Measurements from ENCODE around the gene USE1.

USE1 gene

GRCh38 chr19:17180997-17181702 lies 34.0 kb upstream of the USE1 start:
- TF ChIP-seq EZH2phosphoT487 (conservative IDR thresholded peaks at IDR 0.05; ENCODE audit: low read length) (no peak), CTCF (IDR thresholded peaks at IDR 0.05; ENCODE audit: insufficient read depth, low read length, poor library complexity, severe bottlenecking) (no peak)
- Histone ChIP-seq H3K27ac (ENCODE audit: low read depth, low read length) (no peak overlapping the region), H3K36me3 (ENCODE audit: low read length) (no peaks in the 10 kb centered on the region), H3F3A (ENCODE audit: insufficient read depth) (no peaks in the 10 kb centered on the region), H3K27me3 (ENCODE audit: low read length) (no peaks in the 10 kb centered on the region), H2AFZ (ENCODE audit: low read depth, low read length, severe bottlenecking) (no peak overlapping the region), H3K9me3 (ENCODE audit: insufficient read depth, low read length) (no peaks in the 10 kb centered on the region), H4K20me1 (ENCODE audit: low read depth, low read length) (no peaks in the 10 kb centered on the region), H3K4me2 (ENCODE audit: low read depth, low read length, poor library complexity, severe bottlenecking) (no peak overlapping the region), H3K9ac (ENCODE audit: low read length) (no peak overlapping the region), H3K4me3 (ENCODE audit: insufficient read depth, low read length, poor library complexity, severe bottlenecking) (no peak overlapping the region), H3K9me2 (replicated peaks; ENCODE audit: insufficient read depth, low read length) (no peaks in the 10 kb centered on the region), H3K79me2 (ENCODE audit: insufficient read depth, low read length) (no peaks in the 10 kb centered on the region)

- Histone ChIP-seq H3K27me3 (ENCODE audit: low read length) (no peaks in the 10 kb centered on the region), H3K9ac (ENCODE audit: low read length) (peak overlapping the region; percentile 18; the same call in 1 of the 2 replicates), H2AFZ (ENCODE audit: low read depth, low read length, severe bottlenecking) (no peak overlapping the region), H3K4me2 (ENCODE audit: low read depth, low read length, poor library complexity, severe bottlenecking) (peak overlapping the region; percentile 10), H3K79me2 (ENCODE audit: insufficient read depth, low read length) (no peaks in the 10 kb centered on the region), H3K9me3 (ENCODE audit: insufficient read depth, low read length) (no peaks in the 10 kb centered on the region), H3K27ac (ENCODE audit: low read depth, low read length) (peak overlapping the region; percentile 48), H4K20me1 (ENCODE audit: low read depth, low read length) (no peaks in the 10 kb centered on the region), H3K9me2 (replicated peaks; ENCODE audit: insufficient read depth, low read length) (no peaks in the 10 kb centered on the region), H3K4me3 (ENCODE audit: insufficient read depth, low read length, poor library complexity, severe bottlenecking) (no peak overlapping the region), H3F3A (ENCODE audit: insufficient read depth) (0 out of 2 replicates have a peak, but pooled peaks cover under 1% of the 10 kb centered on the region), H3K36me3 (ENCODE audit: low read length) (no peaks in the 10 kb centered on the region)
- TF ChIP-seq CTCF (IDR thresholded peaks at IDR 0.05; ENCODE audit: insufficient read depth, low read length, poor library complexity, severe bottlenecking) (no peak), EZH2phosphoT487 (conservative IDR thresholded peaks at IDR 0.05; ENCODE audit: low read length) (no peak)
Measured at GRCh38 chr19:17183271-17183761, 31.8 kb upstream of the USE1 start.

- Histone ChIP-seq H3K9ac (ENCODE audit: low read length) (peak overlapping the region; percentile 18; the same call in 1 of the 2 replicates), H3K27me3 (ENCODE audit: low read length) (no peaks in the 10 kb centered on the region), H2AFZ (ENCODE audit: low read depth, low read length, severe bottlenecking) (no peak overlapping the region), H4K20me1 (ENCODE audit: low read depth, low read length) (no peaks in the 10 kb centered on the region), H3K9me3 (ENCODE audit: insufficient read depth, low read length) (no peaks in the 10 kb centered on the region), H3K4me3 (ENCODE audit: insufficient read depth, low read length, poor library complexity, severe bottlenecking) (no peak overlapping the region), H3K4me2 (ENCODE audit: low read depth, low read length, poor library complexity, severe bottlenecking) (peak overlapping the region; percentile 10), H3F3A (ENCODE audit: insufficient read depth) (peaks cover 3% of the 10 kb centered on the region; the same call in 1 of the 2 replicates), H3K79me2 (ENCODE audit: insufficient read depth, low read length) (no peaks in the 10 kb centered on the region), H3K9me2 (replicated peaks; ENCODE audit: insufficient read depth, low read length) (no peaks in the 10 kb centered on the region), H3K36me3 (ENCODE audit: low read length) (no peaks in the 10 kb centered on the region), H3K27ac (ENCODE audit: low read depth, low read length) (peak overlapping the region; percentile 48)
- TF ChIP-seq CTCF (IDR thresholded peaks at IDR 0.05; ENCODE audit: insufficient read depth, low read length, poor library complexity, severe bottlenecking) (no peak), EZH2phosphoT487 (conservative IDR thresholded peaks at IDR 0.05; ENCODE audit: low read length) (no peak)
Measured at GRCh38 chr19:17183858-17184321, 31.3 kb upstream of the USE1 start.
